ENCODE measurements around the gene PWWP2B. TPM values are rescaled to one million over a fixed set of nuclear protein-coding genes. Genes with fewer than 3 reads are reported as not detected.

The PWWP2B gene
- total and polyA plus RNA-seq, 2 of the 8 experiments (the other 6 are each of a cell fraction or from before 2014, with no cell fraction given) = 5.3 to 10.8 TPM

- CTCF ChIA-PET (ENCODE audit: partially characterized antibody) = interaction anchor here (0.6 to 3.1 kb wide), 9 partner anchors 10 to 233 kb away, joined by 3 to 19 read pairs (median 3); no protein-coding TSS in a partner anchor
- Histone ChIP-seq H3K4ac (replicated peaks; ENCODE audit: insufficient read length, low read depth, low read length) (peak overlapping the region; percentile 21), H2BK20ac (ENCODE audit: low read length) (no peak overlapping the region), H4K8ac (ENCODE audit: extremely low read depth, insufficient read depth, low read length) (peak overlapping the region; percentile 75), H3K79me2 (ENCODE audit: control insufficient read depth in 1 of 2, insufficient read depth in 2 of 2, low read length in 2 of 2) (no peaks in the 10 kb centered on the region), H4K5ac (ENCODE audit: insufficient read length, low read depth, low read length) (peak overlapping the region; percentile 13), H3K4me1 (replicated peaks in 1 of 4; ENCODE audit: control insufficient read depth in 3 of 4, insufficient read depth in 4 of 4, low read length in 3 of 4) (peaks cover 9 to 36% (median 22%) of the 10 kb centered on the region in 4 experiments), H3K36me3 (ENCODE audit: control insufficient read depth in 2 of 4, insufficient read depth in 4 of 4, low read length in 3 of 4) (no peaks in the 10 kb centered on the region), H3K9ac (replicated peaks in 1 of 4; ENCODE audit: extremely low read depth in 1 of 4, low read depth in 3 of 4, low read length in 3 of 4) (no peak overlapping the region), H3K23me2 (ENCODE audit: low read depth, low read length) (peaks cover 4% of the 10 kb centered on the region; the same call in 1 of the 2 replicates), H2AK5ac (ENCODE audit: low read depth, low read length) (0 out of 2 replicates have a peak overlapping the region, but pooled peaks have one; percentile 24), H2BK12ac (ENCODE audit: low read depth, low read length) (0 out of 2 replicates have a peak overlapping the region, but pooled peaks have one; percentile 17), H4K20me1 (replicated peaks in 1 of 2; ENCODE audit: control insufficient read depth in 1 of 2, insufficient read depth in 2 of 2, low read length in 2 of 2) (peaks cover 0 to 4% of the 10 kb centered on the region in 2 experiments), H3K56ac (replicated peaks; ENCODE audit: insufficient read length, low read depth, low read length) (no peak overlapping the region), H2BK5ac (ENCODE audit: low read depth, low read length) (0 out of 2 replicates have a peak overlapping the region, but pooled peaks have one; percentile 30), H4K91ac (replicated peaks; ENCODE audit: insufficient read length, low read length) (peak overlapping the region; percentile 45), H3K9me3 (ENCODE audit: insufficient read depth in 2 of 2, low read depth in 1 of 2, low read length in 1 of 2) (peaks cover 0 to 5% of the 10 kb centered on the region in 2 experiments; a peak in 1 of 4 replicates), H3K14ac (ENCODE audit: insufficient read length) (no peak overlapping the region), H3K27me3 (replicated peaks in 1 of 4; ENCODE audit: control insufficient read depth in 3 of 4, extremely low read depth in 1 of 4, insufficient read depth in 3 of 4, low read length in 3 of 4) (no peaks in the 10 kb centered on the region), H3K4me3 (ENCODE audit: extremely low read depth in 1 of 4, insufficient read depth in 2 of 4, low read depth in 3 of 4, low read length in 4 of 4) (no peak overlapping the region), H3K27ac (ENCODE audit: low read depth, low read length) (0 out of 2 replicates have a peak overlapping the region, but pooled peaks have one; percentile 48), H3K23ac (ENCODE audit: insufficient read length) (no peak overlapping the region), H2BK120ac (replicated peaks; ENCODE audit: low read depth, low read length) (no peak overlapping the region), H3K18ac (ENCODE audit: extremely low read depth, low read length) (no peak overlapping the region; the same call in 1 of the 2 replicates), H3K4me2 (ENCODE audit: insufficient read depth in 1 of 2, low read depth in 2 of 2, low read length in 2 of 2) (no peak overlapping the region; a peak in 1 of 4 replicates), H2AFZ (ENCODE audit: low read length) (no peak overlapping the region), H3K79me1 (ENCODE audit: low read depth, low read length) (no peaks in the 10 kb centered on the region), H2BK15ac (ENCODE audit: low read length) (no peak overlapping the region)
- DNase-seq (ENCODE audit: low read depth in 1 of 2, low spot score in 2 of 2) = no peak
- FAIRE-seq = no peak
- WGBS, 2 experiments (ENCODE audit: extremely low coverage in 1 of 2, insufficient coverage in 1 of 2, insufficient read length in 1 of 2, insufficient replicate concordance in 2 of 2, low coverage in 1 of 2, low lambda C conversion rate in 2 of 2, missing lambda C conversion rate in 1 of 2) = 82% methylated on average over 21 of the region's 30 CpGs; no CpG with 5 or more reads in 1 of the 2 experiments
- POLR2A ChIA-PET (ENCODE audit: partially characterized antibody) = interaction anchor here (0.6 to 6.5 kb wide), 7 partner anchors 9 to 23 kb away, joined by 3 to 71 read pairs (median 3); no protein-coding TSS in a partner anchor
- no peak for TF ChIP-seq KDM1A (IDR thresholded peaks at IDR 0.05; ENCODE audit: borderline replicate concordance, low read length)
- TF ChIP-seq RXRA (IDR thresholded peaks at IDR 0.05; ENCODE audit: insufficient read depth, low read depth, low read length) = no peak
- no peak for TF ChIP-seq ASH2L (IDR thresholded peaks at IDR 0.05; ENCODE audit: low read length)
- no peak for TF ChIP-seq KDM5A (IDR thresholded peaks at IDR 0.05; ENCODE audit: low read length)
- TF ChIP-seq RNF2 (IDR thresholded peaks at IDR 0.05; ENCODE audit: borderline replicate concordance, low read depth, low read length, missing control alignments, poor library complexity, severe bottlenecking) = no peak
- TF ChIP-seq CTCF (IDR thresholded peaks at IDR 0.05; ENCODE audit: control extremely low read depth in 1 of 3, insufficient read depth in 1 of 3, low read depth in 1 of 3, low read length in 3 of 3) = no peak
- no peak for TF ChIP-seq POU5F1 (IDR thresholded peaks at IDR 0.05; ENCODE audit: low read depth, low read length)
These were observed 25.1 kb downstream of the PWWP2B start for GRCh38 chr10:132421847-132422751.

Measured in H1 (cell line).